ENCODE measurements around the gene WDFY2.

The WDFY2 gene

GRCh38 chr13:51803422-51804294 is 219.4 kb downstream of the WDFY2 start, which contains the start of gene DHRS12:
TSS of gene DHRS12 (minus strand) at chr13:51804163. CDS start at chr13:51799659, 4,504 bp downstream.
- peak; percentile 83 for DNase-seq

GRCh38 chr13:51804295-51805172 is 220.3 kb downstream of the WDFY2 start:
- DNase-seq = no peak

GRCh38 chr13:51805313-51805712 is 221.1 kb downstream of the WDFY2 start:
- no peak for DNase-seq

- no peak for DNase-seq
Observed at GRCh38 chr13:51805925-51806324, 221.7 kb downstream of the WDFY2 start.

- peak; percentile 11 for DNase-seq
Observed at GRCh38 chr13:51806566-51806965, 222.3 kb downstream of the WDFY2 start.

- DNase-seq = no peak
Observed at GRCh38 chr13:51807041-51807440, 222.8 kb downstream of the WDFY2 start.

GRCh38 chr13:51808811-51809210 is 224.5 kb downstream of the WDFY2 start:
- DNase-seq = no peak

GRCh38 chr13:51811046-51811445 is 226.8 kb downstream of the WDFY2 start:
- no peak for DNase-seq

GRCh38 chr13:51811920-51812451 is 227.7 kb downstream of the WDFY2 start:
- no peak for DNase-seq

GRCh38 chr13:51814071-51814470 is 229.8 kb downstream of the WDFY2 start:
- DNase-seq = no peak

GRCh38 chr13:51814825-51815650 is 230.8 kb downstream of the WDFY2 start:
- DNase-seq = peak; percentile 63

- DNase-seq = no peak
Observed at GRCh38 chr13:51815848-51816247, 231.6 kb downstream of the WDFY2 start.

GRCh38 chr13:51816604-51817249 is 232.5 kb downstream of the WDFY2 start:
- no peak for DNase-seq

Data from EL (cell line).